Naive thymus-derived CD8-positive, alpha-beta T cell (primary cell): ENCODE measurements around the gene LAMA5. TPM values are rescaled to one million over a fixed set of nuclear protein-coding genes. Genes with fewer than 3 reads are reported as not detected.

Experiments
- ATAC-seq, 2 donors: fragments of 150-1000 bp; cut with Tn5 transposase in 1 of 2; sonication (Bioruptor Pico), chemical (Tn5 transposase) in 1 of 2; 1 replicate in 1 of 2; 2 replicates in 1 of 2; pipeline ENCODE4 v1.10.0; 2021; ENCODE audit warnings: mild to moderate bottlenecking in 2 of 2, moderate library complexity in 2 of 2
- POLR2A ChIA-PET: fragments of 350-600 bp; sonication (Branson Sonifier 250); formaldehyde crosslinking; loops from one replicate; lab custom pipeline; 2021; ENCODE audit warnings: antibody characterized with exemption; lab: Charles Lee
- DNase-seq, 10 donors: peaks; one replicate each; pipeline versions ENCODE4 v3.0.0 to v3.0.0-alpha.2; 2020 to 2022
- H3K27ac Mint-ChIP-seq, 10 donors: one replicate each; pipeline ENCODE4 v1.8.0; 2020 to 2022; ENCODE audit warnings: mild to moderate bottlenecking in 10 of 10, mixed read lengths in 10 of 10, moderate library complexity in 4 of 10, inconsistent platforms in 1 of 10
- H3K27me3 Mint-ChIP-seq, 5 donors: one replicate each; pipeline ENCODE4 v1.8.0; 2021 to 2022; ENCODE audit warnings: mixed read lengths in 5 of 5
- H3K36me3 Mint-ChIP-seq, 3 donors: one replicate each; pipeline ENCODE4 v1.8.0; 2020 to 2022; ENCODE audit warnings: mixed read lengths in 3 of 3, mild to moderate bottlenecking in 2 of 3, inconsistent platforms in 1 of 3
- H3K4me1 Mint-ChIP-seq, 4 donors: one replicate each; pipeline ENCODE4 v1.8.0; 2021 to 2022; ENCODE audit warnings: mixed read lengths in 4 of 4
- H3K4me3 Mint-ChIP-seq, 10 donors: one replicate each; pipeline ENCODE4 v1.8.0; 2020 to 2022; ENCODE audit warnings: mild to moderate bottlenecking in 10 of 10, mixed read lengths in 10 of 10, moderate library complexity in 6 of 10, inconsistent platforms in 1 of 10
- H3K9me3 Mint-ChIP-seq, 9 donors: one replicate each; pipeline ENCODE4 v1.8.0; 2020 to 2022; ENCODE audit warnings: mixed read lengths in 9 of 9, mild to moderate bottlenecking in 3 of 9, inconsistent platforms in 1 of 9, moderate library complexity in 1 of 9
- polyA plus RNA-seq, 3 donors: library from polyadenylated mRNA; unstranded; fragments of 300-500 nt; fragmentation: Illumina TruSeq; gene quantifications; one replicate each; pipeline ENCODE4 v1.2.3, GENCODE V29; 2021
- total RNA-seq, 8 experiments: library from RNA in 2 of 8; stranded (reverse) in 2 of 8; gene quantifications; one replicate each; pipeline ENCODE4 v1.2.3 and lab custom pipeline; 2021 to 2026

LAMA5 gene
- total and polyA plus RNA-seq, 5 experiments from 2014 or later = 0.27 to 4.0 (median 2.5) TPM; not detected in 2

GRCh38 chr20:62370115-62370806 is 3.1 kb upstream of the LAMA5 start:
- Mint-ChIP-seq H3K27ac (no peak overlapping the region), H3K9me3 (no peaks in the 10 kb centered on the region), H3K36me3 (peaks cover 0 to 3% (median 0%) of the 10 kb centered on the region in 3 donors), H3K27me3 (peaks cover 4 to 24% (median 10%) of the 10 kb centered on the region in 5 donors), H3K4me3 (no peak overlapping the region), H3K4me1 (peaks cover 3 to 16% (median 4%) of the 10 kb centered on the region in 4 donors)
- no peak for DNase-seq
- POLR2A ChIA-PET = no interaction called here
- no peak for ATAC-seq

- POLR2A ChIA-PET = no interaction called here
- Mint-ChIP-seq H3K27ac (no peak overlapping the region), H3K9me3 (no peaks in the 10 kb centered on the region), H3K36me3 (peaks cover 0 to 3% (median 0%) of the 10 kb centered on the region in 3 donors), H3K4me1 (peaks cover 4 to 16% (median 5%) of the 10 kb centered on the region in 4 donors), H3K27me3 (peaks cover 4 to 29% (median 15%) of the 10 kb centered on the region in 5 donors), H3K4me3 (no peak overlapping the region)
- ATAC-seq (no peak), DNase-seq (no peak)
Measured at GRCh38 chr20:62369815-62370114, 2.7 kb upstream of the LAMA5 start.

- DNase-seq (no peak), ATAC-seq (no peak)
- H3K27ac Mint-ChIP-seq = no peak overlapping the region
- peaks cover 0 to 3% (median 0%) of the 10 kb centered on the region in 3 donors for H3K36me3 Mint-ChIP-seq
- peaks cover 2 to 16% (median 5%) of the 10 kb centered on the region in 4 donors for H3K4me1 Mint-ChIP-seq
- peaks cover 4 to 34% (median 18%) of the 10 kb centered on the region in 5 donors for H3K27me3 Mint-ChIP-seq
- H3K9me3 Mint-ChIP-seq = no peaks in the 10 kb centered on the region
- POLR2A ChIA-PET = no interaction called here
- H3K4me3 Mint-ChIP-seq = peak overlapping the region in 4 of 10 donors; percentile 12 to 58 (median 22)
Measured at GRCh38 chr20:62368976-62369814, 2.1 kb upstream of the LAMA5 start.

- Mint-ChIP-seq H3K9me3 (no peaks in the 10 kb centered on the region), H3K36me3 (peaks cover 0 to 3% (median 0%) of the 10 kb centered on the region in 3 donors), H3K4me3 (peak overlapping the region in 8 of 10 donors; percentile 33 to 83 (median 60)), H3K4me1 (peaks cover 2 to 16% (median 5%) of the 10 kb centered on the region in 4 donors), H3K27ac (peak overlapping the region in 1 of 10 donors; percentile 34), H3K27me3 (peaks cover 4 to 41% (median 22%) of the 10 kb centered on the region in 5 donors)
- ATAC-seq (no peak), DNase-seq (no peak)
- POLR2A ChIA-PET = no interaction called here
Measured at GRCh38 chr20:62368392-62368975, 1.4 kb upstream of the LAMA5 start.

GRCh38 chr20:62367633-62368391 is 700 bp upstream of the LAMA5 start:
- Mint-ChIP-seq H3K4me3 (peak overlapping the region; percentile 50 to 83 (median 58)), H3K4me1 (peaks cover 2 to 16% (median 4%) of the 10 kb centered on the region in 4 donors), H3K27ac (no peak overlapping the region), H3K9me3 (no peaks in the 10 kb centered on the region), H3K36me3 (peaks cover 0 to 3% (median 0%) of the 10 kb centered on the region in 3 donors), H3K27me3 (peaks cover 4 to 44% (median 19%) of the 10 kb centered on the region in 5 donors)
- peak in 1 of 10 donors; percentile 16 for DNase-seq
- POLR2A ChIA-PET = interaction anchor here (0.7 kb wide), 1 partner anchor 32 kb away, joined by 4 read pairs; no protein-coding TSS in a partner anchor
- peak; percentile 38 to 39 for ATAC-seq

- Mint-ChIP-seq H3K9me3 (no peaks in the 10 kb centered on the region), H3K27ac (no peak overlapping the region), H3K27me3 (peaks cover 6 to 52% (median 23%) of the 10 kb centered on the region in 5 donors), H3K4me3 (peak overlapping the region in 5 of 10 donors; percentile 14 to 71 (median 33)), H3K4me1 (peaks cover 2 to 16% (median 4%) of the 10 kb centered on the region in 4 donors), H3K36me3 (peaks cover 0 to 3% (median 0%) of the 10 kb centered on the region in 3 donors)
- POLR2A ChIA-PET = no interaction called here
- DNase-seq (peak in 1 of 10 donors; percentile 2), ATAC-seq (peak in 1 of 2 donors; percentile 25)
Measured at GRCh38 chr20:62366370-62367135, 559 bp downstream of the LAMA5 start.

- Mint-ChIP-seq H3K9me3 (no peaks in the 10 kb centered on the region), H3K27me3 (peaks cover 6 to 52% (median 23%) of the 10 kb centered on the region in 5 donors), H3K4me1 (peaks cover 2 to 16% (median 4%) of the 10 kb centered on the region in 4 donors), H3K36me3 (peaks cover 0 to 3% (median 0%) of the 10 kb centered on the region in 3 donors), H3K27ac (no peak overlapping the region), H3K4me3 (peak overlapping the region in 5 of 10 donors; percentile 14 to 71 (median 33))
- POLR2A ChIA-PET = no interaction called here
- DNase-seq = no peak
- ATAC-seq = no peak
Measured at GRCh38 chr20:62365814-62366369, 1.2 kb downstream of the LAMA5 start.

GRCh38 chr20:62364911-62365736 is 2.0 kb downstream of the LAMA5 start:
- peaks cover 0 to 3% (median 0%) of the 10 kb centered on the region in 3 donors for H3K36me3 Mint-ChIP-seq
- DNase-seq = no peak
- peaks cover 2 to 16% (median 4%) of the 10 kb centered on the region in 4 donors for H3K4me1 Mint-ChIP-seq
- H3K27ac Mint-ChIP-seq = no peak overlapping the region
- ATAC-seq = no peak
- no peaks in the 10 kb centered on the region for H3K9me3 Mint-ChIP-seq
- peaks cover 6 to 52% (median 23%) of the 10 kb centered on the region in 5 donors for H3K27me3 Mint-ChIP-seq
- H3K4me3 Mint-ChIP-seq = peak overlapping the region in 5 of 10 donors; percentile 19 to 52 (median 44)
- POLR2A ChIA-PET = no interaction called here

GRCh38 chr20:62363920-62364851 is 2.9 kb downstream of the LAMA5 start:
- POLR2A ChIA-PET = no interaction called here
- Mint-ChIP-seq H3K4me3 (no peak overlapping the region), H3K27me3 (peaks cover 3 to 48% (median 23%) of the 10 kb centered on the region in 5 donors), H3K36me3 (peaks cover 0 to 3% (median 0%) of the 10 kb centered on the region in 3 donors), H3K27ac (peak overlapping the region in 1 of 10 donors; percentile 48), H3K9me3 (no peaks in the 10 kb centered on the region), H3K4me1 (peaks cover 2 to 16% (median 4%) of the 10 kb centered on the region in 4 donors)
- DNase-seq (no peak), ATAC-seq (no peak)
